Tibial artery (tissue), 4 donors: Measurements from ENCODE around the gene FAM53B.

Source experiments
- DNase-seq, 2 donors: peaks; one replicate each; pipeline ENCODE4 v3.0.0-alpha.2; 2019
- H3K27ac ChIP-seq, 2 donors: fragments of 200-600 bp; sonication (generic) in 1 of 2; 1 replicate in 1 of 2; 2 replicates in 1 of 2; pipeline ENCODE4 v1.5.1; 2018 to 2019; ENCODE audit warnings: mild to moderate bottlenecking in 1 of 2
- H3K27me3 ChIP-seq, 2 donors: fragments of 200-600 bp; sonication (generic) in 1 of 2; one replicate each; pipeline versions ENCODE4 v1.5.1 to v1.6.0; 2016 to 2019
- H3K36me3 ChIP-seq, 3 donors: fragments of 200-600 bp; sonication (generic) in 2 of 3; one replicate each; pipeline ENCODE4 v1.5.1; 2016 to 2019; ENCODE audit warnings: mild to moderate bottlenecking in 2 of 3
- H3K4me1 ChIP-seq, 4 donors: fragments of 200-600 bp; sonication (generic) in 2 of 4; 1 replicate in 3 of 4; 2 replicates in 1 of 4; pipeline ENCODE4 v1.5.1; 2016 to 2019
- H3K4me3 ChIP-seq, 2 donors: fragments of 200-600 bp; sonication (generic) in 1 of 2; 1 replicate in 1 of 2; 2 replicates in 1 of 2; pipeline ENCODE4 v1.5.1; 2018 to 2019; ENCODE audit warnings: mild to moderate bottlenecking in 2 of 2
- H3K9me3 ChIP-seq, 3 donors: fragments of 200-600 bp; sonication (generic) in 1 of 3; one replicate each; pipeline ENCODE4 v1.5.1; 2016 to 2019
- CTCF ChIP-seq, 2 experiments: fragments of 200-600 bp in 1 of 2; fragments of 450-650 bp in 1 of 2; IDR thresholded peaks; one replicate each; pipeline ENCODE4 v1.5.1; 2017 to 2019; ENCODE audit warnings: antibody characterized with exemption in 2 of 2, mild to moderate bottlenecking in 1 of 2, moderate library complexity in 1 of 2
- intact Hi-C: fragments of 100-400 bp; cut with DNase I; formaldehyde crosslinking; loops from one replicate; pipeline ENCODE4 v1.15.0; 2023; ENCODE audit warnings: low total_unique reads

FAM53B gene

GRCh38 chr10:124741281-124741921 is 2.8 kb downstream of the FAM53B start:
- intact Hi-C loops: loop anchor here (2.0 to 10.0 kb wide), 2 partner anchors 87 to 211 kb away; no protein-coding TSS in a partner anchor
- H3K36me3 ChIP-seq: no peaks in the 10 kb centered on the region

GRCh38 chr10:124740369-124741280 is 3.6 kb downstream of the FAM53B start:
- TF ChIP-seq CTCF (IDR thresholded peaks at IDR 0.05): no peak
- Histone ChIP-seq H3K4me1 (peaks cover 0 to 67% (median 53%) of the 10 kb centered on the region in 4 donors), H3K36me3 (no peaks in the 10 kb centered on the region), H3K9me3 (no peaks in the 10 kb centered on the region), H3K4me3 (peak overlapping the region in 1 of 2 donors; percentile 21), H3K27ac (peak overlapping the region; percentile 39 to 59), H3K27me3 (no peaks in the 10 kb centered on the region)
- DNase-seq: peak; percentile 79 to 86
- intact Hi-C loops: loop anchor here (2.0 to 10.0 kb wide), 2 partner anchors 86 to 210 kb away; no protein-coding TSS in a partner anchor

More at GRCh38 chr10:124741281-124741921, 2.8 kb downstream of the FAM53B start:
- H3K27ac ChIP-seq: peak overlapping the region; percentile 39 to 59
- H3K4me1 ChIP-seq: peaks cover 0 to 59% (median 45%) of the 10 kb centered on the region in 4 donors
- peak overlapping the region in 1 of 2 donors; percentile 65 for H3K4me3 ChIP-seq
- DNase-seq: peak; percentile 86 to 88
- no peaks in the 10 kb centered on the region for H3K9me3 ChIP-seq
- H3K27me3 ChIP-seq: no peaks in the 10 kb centered on the region
- peak; percentile 77 to 91 for TF ChIP-seq CTCF (IDR thresholded peaks at IDR 0.05)

- Histone ChIP-seq H3K27me3 (no peaks in the 10 kb centered on the region), H3K4me1 (peaks cover 0 to 68% (median 56%) of the 10 kb centered on the region in 4 donors), H3K27ac (peak overlapping the region; percentile 39 to 59), H3K4me3 (peak overlapping the region in 1 of 2 donors; percentile 21), H3K36me3 (no peaks in the 10 kb centered on the region), H3K9me3 (no peaks in the 10 kb centered on the region)
- intact Hi-C loops: loop anchor here (2.0 to 10.0 kb wide), 3 partner anchors 85 to 325 kb away; partner anchors contain the start of gene OAT
- no peak for TF ChIP-seq CTCF (IDR thresholded peaks at IDR 0.05)
- peak in 1 of 2 donors; percentile 54 for DNase-seq
Measured at GRCh38 chr10:124739986-124740368, 4.2 kb downstream of the FAM53B start.

GRCh38 chr10:124739119-124739921 is 4.9 kb downstream of the FAM53B start:
- intact Hi-C loops: loop anchor here (10.0 kb wide), 1 partner anchor 325 kb away; the partner anchor contains the start of gene OAT
- DNase-seq: peak in 1 of 2 donors; percentile 40
- Histone ChIP-seq H3K27me3 (no peaks in the 10 kb centered on the region), H3K4me3 (no peak overlapping the region), H3K27ac (peak overlapping the region; percentile 39 to 59), H3K4me1 (peaks cover 0 to 66% (median 56%) of the 10 kb centered on the region in 4 donors), H3K9me3 (no peaks in the 10 kb centered on the region), H3K36me3 (no peaks in the 10 kb centered on the region)
- no peak for TF ChIP-seq CTCF (IDR thresholded peaks at IDR 0.05)

- no peak for TF ChIP-seq CTCF (IDR thresholded peaks at IDR 0.05)
- no peaks in the 10 kb centered on the region for H3K9me3 ChIP-seq
- no peaks in the 10 kb centered on the region for H3K36me3 ChIP-seq
- DNase-seq: peak in 1 of 2 donors; percentile 34
- peaks cover 0 to 75% (median 62%) of the 10 kb centered on the region in 4 donors for H3K4me1 ChIP-seq
- H3K4me3 ChIP-seq: no peak overlapping the region
- intact Hi-C loops: loop anchor here (10.0 kb wide), 1 partner anchor 324 kb away; the partner anchor contains the start of gene OAT
- no peak overlapping the region for H3K27ac ChIP-seq
- H3K27me3 ChIP-seq: no peaks in the 10 kb centered on the region
Measured at GRCh38 chr10:124738441-124738840, 5.7 kb downstream of the FAM53B start.
